CD4-positive, alpha-beta T cell treated with Interleukin-15 for 1 hour (primary cell): ENCODE data around the gene LRRC45.
"Not testable (repeated sequence)": the region's sequence is repeated elsewhere in the genome, so short reads cannot be mapped to it uniquely, and the experiment has no call there.

ENCODE experiments used
- DNase-seq: peaks from one replicate; pipeline ENCODE4 v3.0.0-alpha.2; 2020

LRRC45 gene

GRCh38 chr17:82022981-82023446 lies at the start of gene LRRC45:
Gene LRRC45, plus strand, starts transcription at chr17:82023305. Its CDS starts 339 bp downstream, at chr17:82023644.
- DNase-seq: peak; percentile 100

DNA sequence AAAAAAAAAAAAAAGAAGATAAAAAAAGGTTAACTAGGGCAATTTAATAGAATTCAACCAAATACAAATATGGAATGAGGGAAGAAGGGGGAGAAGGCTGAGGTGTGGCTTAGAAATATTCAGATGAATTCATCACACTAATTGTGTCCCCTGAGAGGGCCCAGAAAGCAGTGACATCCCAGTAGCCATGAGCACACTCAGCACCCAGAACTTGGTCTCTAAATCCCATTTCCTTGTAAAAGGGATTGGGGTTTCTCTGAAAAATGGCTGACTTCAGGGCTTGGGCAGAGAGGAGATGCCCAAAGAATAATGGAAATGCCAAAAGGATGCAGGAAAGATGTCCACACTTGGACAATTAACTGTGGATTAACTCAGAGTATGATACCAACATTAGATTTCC lies 49.7 kb upstream of the LRRC45 start:
- no peak for DNase-seq

DNA sequence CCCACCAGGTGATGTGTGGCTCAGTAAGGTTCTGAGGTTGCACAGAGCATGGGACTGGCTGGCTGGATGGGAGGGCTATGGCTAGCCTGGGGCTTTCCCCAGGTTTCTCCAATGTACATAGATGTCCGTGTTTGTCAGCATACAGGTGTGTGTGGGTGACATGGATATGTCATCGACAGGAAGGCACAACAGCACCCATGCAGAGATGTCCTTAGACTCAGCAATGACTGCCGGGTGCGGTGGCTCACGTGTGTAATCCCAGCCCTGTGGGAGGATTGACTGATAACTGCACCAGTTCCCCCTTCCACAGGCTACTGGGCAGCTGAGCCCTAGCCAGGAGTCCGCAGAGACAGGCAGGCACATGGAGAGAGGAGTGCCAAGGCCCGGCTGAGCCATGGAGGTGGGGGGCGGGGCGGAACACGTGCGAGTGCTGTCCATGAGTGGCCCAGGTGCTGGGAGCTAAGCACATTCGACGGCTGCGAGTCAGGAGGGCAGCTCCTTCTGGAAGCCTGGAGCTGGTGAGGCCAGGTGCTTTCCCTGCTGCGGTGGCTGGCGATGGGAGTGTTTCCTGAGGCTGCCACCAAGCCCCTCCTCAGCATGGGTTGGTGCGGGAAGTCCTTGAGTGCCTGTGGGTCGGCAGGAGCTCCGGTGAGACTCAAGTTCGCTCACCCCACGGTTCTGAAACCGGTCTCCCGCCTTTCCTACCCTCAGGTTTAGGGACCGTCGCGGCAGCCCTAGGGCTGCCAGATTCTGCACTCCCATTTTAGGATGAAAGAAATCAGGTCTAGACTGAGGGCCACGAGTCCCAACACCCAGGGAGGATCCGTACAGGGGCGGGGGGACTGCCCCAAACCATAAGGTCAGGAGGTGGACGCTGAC lies 46.5 kb upstream of the LRRC45 start:
- no peak for DNase-seq

- DNase-seq: peak; percentile 89
Observed at GRCh38 chr17:81977211-81977808, 45.8 kb upstream of the LRRC45 start, which contains the start of gene ASPSCR1. Gene ASPSCR1, plus strand, starts transcription at chr17:81977629. Its CDS starts 18 bp downstream, at chr17:81977647.

DNA sequence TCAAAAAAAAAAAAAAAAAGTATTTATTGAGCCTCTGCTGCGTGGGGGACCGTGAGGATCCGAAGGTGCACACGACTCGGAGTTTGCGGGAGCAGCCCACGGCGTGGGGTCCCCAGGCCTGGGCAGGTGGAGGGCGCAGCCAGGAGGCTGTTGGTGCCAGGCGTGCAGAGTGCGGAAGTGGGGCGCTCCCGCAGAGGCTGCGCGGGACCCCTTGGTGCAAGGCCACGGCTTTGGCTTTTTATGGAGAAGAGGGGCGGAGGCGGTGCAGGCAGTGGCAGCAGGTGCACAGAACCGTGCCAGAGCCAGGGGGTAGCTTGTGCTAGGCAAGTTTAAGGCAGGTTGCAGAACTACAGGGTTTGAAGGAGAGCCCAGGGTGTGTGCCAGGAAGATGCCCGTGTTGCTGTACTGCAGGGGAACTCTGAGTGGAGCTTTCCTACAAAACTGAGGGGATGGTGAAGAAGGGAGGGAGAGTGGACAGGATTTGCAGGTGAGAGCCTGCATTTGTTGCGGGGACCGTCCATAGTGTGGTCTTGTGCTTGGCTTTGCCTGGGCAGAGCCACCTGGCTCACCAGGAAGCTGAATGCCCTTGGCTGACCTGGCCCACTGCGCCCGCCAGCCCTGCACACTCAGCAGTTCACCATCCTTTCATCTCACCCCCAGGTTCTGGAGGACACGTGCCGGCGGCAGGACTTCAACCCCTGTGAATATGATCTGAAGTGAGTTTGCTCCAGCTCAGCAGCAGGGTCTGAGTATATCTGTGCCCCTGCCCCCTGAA lies 44.4 kb upstream of the LRRC45 start:
- no peak for DNase-seq

DNA sequence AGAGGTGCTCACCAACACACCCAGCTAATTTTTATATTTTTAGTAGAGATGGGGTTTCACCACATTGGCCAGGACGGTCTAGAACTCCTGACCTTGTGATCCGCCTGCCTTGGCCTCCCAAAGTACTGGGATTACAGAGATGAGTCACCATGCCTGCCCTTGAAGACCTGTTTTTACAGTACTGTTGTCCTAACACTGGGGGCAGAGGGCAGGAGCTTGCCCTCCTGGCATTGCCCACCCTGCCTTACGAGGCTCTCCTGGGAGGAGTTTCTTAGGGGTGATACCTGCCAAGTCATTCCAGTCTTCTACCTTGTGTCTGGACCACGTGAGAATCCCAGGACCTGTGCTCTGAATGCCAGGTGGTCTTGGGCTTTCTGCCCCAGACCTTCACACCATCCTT lies 43.0 kb upstream of the LRRC45 start:
- DNase-seq: no peak

- DNase-seq: no peak
Observed at GRCh38 chr17:81980707-81981343, 42.3 kb upstream of the LRRC45 start.

GRCh38 chr17:81981511-81981910 lies 41.6 kb upstream of the LRRC45 start:
- DNase-seq: not testable (repeated sequence)

DNA sequence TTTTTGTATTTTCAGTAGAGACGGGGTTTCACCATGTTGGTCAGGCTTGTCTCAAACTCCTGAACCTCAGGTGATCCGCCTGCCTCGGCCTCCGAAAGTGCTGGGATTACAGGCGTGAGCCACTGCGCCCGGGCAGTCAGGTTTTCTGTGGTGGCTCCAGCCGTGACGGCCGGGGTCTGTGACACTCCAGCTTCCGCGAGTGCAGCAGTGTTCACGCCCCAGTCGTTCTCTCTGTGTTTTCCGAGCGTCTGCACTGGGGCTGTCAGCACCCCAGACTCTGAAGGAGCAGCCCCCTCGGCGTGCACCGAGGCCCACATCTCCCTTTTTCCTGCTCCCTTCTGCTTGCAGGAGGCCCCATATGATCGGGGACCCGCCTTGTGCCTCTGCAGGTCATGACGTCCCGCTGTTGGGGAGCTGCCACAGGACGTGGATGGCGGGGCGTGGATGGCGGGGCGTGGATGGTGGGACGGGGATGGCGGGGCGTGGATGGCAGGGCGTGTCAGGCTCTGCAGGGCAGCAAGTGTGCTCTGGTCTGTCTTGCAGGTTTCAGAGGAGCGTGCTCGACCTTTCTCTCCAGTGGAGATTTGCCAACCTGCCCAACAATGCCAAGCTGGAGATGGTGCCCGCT lies 40.0 kb upstream of the LRRC45 start:
- no peak for DNase-seq

GRCh38 chr17:81983639-81984373 lies 39.3 kb upstream of the LRRC45 start:
- no peak for DNase-seq

- DNase-seq: no peak
Observed at GRCh38 chr17:81984773-81985410, 38.2 kb upstream of the LRRC45 start.

GRCh38 chr17:81986606-81987005 lies 36.5 kb upstream of the LRRC45 start:
- DNase-seq: no peak

GRCh38 chr17:81987161-81987770 lies 35.8 kb upstream of the LRRC45 start:
- no peak for DNase-seq

GRCh38 chr17:81990836-81991683 lies 32.0 kb upstream of the LRRC45 start:
- no peak for DNase-seq

DNA sequence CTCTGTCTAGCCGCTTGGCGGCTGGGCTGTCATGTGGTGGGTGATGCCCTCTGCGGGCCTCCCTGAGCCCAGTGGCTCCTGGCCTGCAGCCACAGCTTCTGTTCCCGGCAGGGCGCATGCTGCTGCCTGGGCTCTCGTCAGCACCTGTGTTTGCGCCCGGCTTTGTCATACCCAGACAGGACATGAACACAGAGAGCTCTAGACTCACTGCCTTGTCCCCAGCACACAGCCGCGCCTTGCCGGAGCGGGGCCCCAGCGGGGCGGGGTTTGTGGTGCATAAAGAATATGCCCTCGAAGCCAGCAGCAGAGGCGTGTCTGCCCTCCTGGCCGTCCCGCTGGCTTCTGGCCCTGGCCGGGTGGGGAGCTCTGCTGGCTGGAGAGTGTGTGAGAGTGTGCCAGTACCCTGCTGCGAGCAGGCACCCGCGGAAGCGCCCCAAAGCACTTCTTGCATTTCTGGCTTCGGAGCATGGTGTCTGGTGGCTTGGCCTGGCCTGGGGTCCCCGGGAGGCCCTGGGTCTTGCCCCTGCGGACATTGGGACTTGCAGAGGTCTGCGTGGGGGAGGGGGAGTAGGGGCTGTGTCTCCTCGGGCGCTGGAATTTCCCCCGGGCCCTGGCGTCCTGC lies 31.3 kb upstream of the LRRC45 start:
- DNase-seq: no peak

DNA sequence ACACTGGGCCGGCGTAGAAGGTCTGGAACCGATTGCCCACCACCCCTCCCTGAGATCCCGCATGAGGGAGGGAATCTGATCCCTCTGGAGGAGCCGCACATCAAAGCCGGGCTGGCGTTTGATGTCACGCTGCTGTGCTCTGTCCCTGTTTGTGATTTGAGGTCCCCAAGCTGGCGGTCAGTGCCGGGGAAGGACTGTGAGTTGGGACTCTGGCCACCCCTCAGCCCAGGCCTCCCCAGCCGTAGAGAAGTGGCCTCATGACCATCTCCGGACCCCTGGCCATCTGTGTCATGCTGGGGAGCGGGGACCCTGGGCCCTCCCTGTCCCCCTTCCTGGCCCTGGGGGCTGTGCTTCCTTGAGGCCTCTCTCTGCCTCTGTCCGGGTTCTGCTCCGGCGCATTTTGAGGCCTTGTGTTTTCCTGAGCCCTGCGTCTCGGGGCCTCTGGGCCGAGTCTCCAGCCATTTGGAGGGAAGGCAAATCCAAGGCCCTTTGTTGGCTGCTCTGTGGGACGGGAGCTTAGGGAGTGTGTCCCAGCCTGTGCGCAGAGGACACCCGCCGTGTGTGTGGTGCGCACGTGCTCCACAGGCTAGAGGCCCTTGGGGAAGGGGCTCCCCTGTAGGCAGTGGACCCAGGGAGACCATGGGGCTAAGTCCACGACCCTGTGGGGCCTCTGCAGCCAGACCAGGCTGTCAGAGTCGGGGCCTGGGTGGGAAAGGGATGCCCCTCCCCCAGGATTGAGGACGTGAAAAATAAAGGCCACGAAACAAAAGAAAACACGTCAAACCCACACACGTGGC lies 30.6 kb upstream of the LRRC45 start:
- no peak for DNase-seq

- DNase-seq: no peak
Observed at GRCh38 chr17:81993729-81994592, 29.1 kb upstream of the LRRC45 start.
